ENCODE measurements around the gene KDM2B. TPM values are rescaled to one million over a fixed set of nuclear protein-coding genes. Genes with fewer than 3 reads are reported as not detected.

The KDM2B gene
- total RNA-seq, 2 donors from 2014 or later = 14.1 to 17.3 TPM

- ATAC-seq (peak; percentile 57), DNase-seq (peak; percentile 82 to 91)
- intact Hi-C loops (cut with DNase I, micrococcal nuclease) = no loop called here
These were observed 44.5 kb downstream of the KDM2B start for GRCh38 chr12:121536054-121536898.

- ATAC-seq (no peak), DNase-seq (peak in 1 of 2 donors; percentile 32)
- intact Hi-C loops (cut with DNase I, micrococcal nuclease) = no loop called here
These were observed 45.4 kb downstream of the KDM2B start for GRCh38 chr12:121535150-121536053.

- intact Hi-C loops (cut with DNase I, micrococcal nuclease) = no loop called here
- DNase-seq (no peak), ATAC-seq (no peak)
These were observed 46.2 kb downstream of the KDM2B start for GRCh38 chr12:121534495-121535148.

- no peak for ATAC-seq
- no peak for DNase-seq
- intact Hi-C loops (cut with DNase I, micrococcal nuclease) = no loop called here
These were observed 47.3 kb downstream of the KDM2B start for GRCh38 chr12:121533394-121534090.

- DNase-seq (no peak), ATAC-seq (no peak)
- intact Hi-C loops (cut with DNase I, micrococcal nuclease) = no loop called here
These were observed 48.1 kb downstream of the KDM2B start for GRCh38 chr12:121532503-121533393.

GRCh38 chr12:121531356-121531750 is 49.5 kb downstream of the KDM2B start:
- no peak for ATAC-seq
- intact Hi-C loops (cut with DNase I, micrococcal nuclease) = no loop called here
- DNase-seq = no peak

GRCh38 chr12:121530600-121531355 is 50.0 kb downstream of the KDM2B start:
- intact Hi-C loops (cut with DNase I, micrococcal nuclease) = no loop called here
- ATAC-seq (peak; percentile 40), DNase-seq (peak; percentile 62 to 76)

- ATAC-seq (no peak), DNase-seq (no peak)
- intact Hi-C loops (cut with DNase I, micrococcal nuclease) = no loop called here
These were observed 51.6 kb downstream of the KDM2B start for GRCh38 chr12:121529184-121529583.

GRCh38 chr12:121525411-121525810 is 55.4 kb downstream of the KDM2B start:
- ATAC-seq (no peak), DNase-seq (no peak)
- intact Hi-C loops (cut with DNase I, micrococcal nuclease) = no loop called here

GRCh38 chr12:121524196-121524916 is 56.5 kb downstream of the KDM2B start:
- no peak for ATAC-seq
- DNase-seq = no peak
- intact Hi-C loops (cut with DNase I, micrococcal nuclease) = no loop called here

- intact Hi-C loops (cut with DNase I, micrococcal nuclease) = no loop called here
- DNase-seq = no peak
- no peak for ATAC-seq
These were observed 57.1 kb downstream of the KDM2B start for GRCh38 chr12:121523741-121524140.

GRCh38 chr12:121522971-121523370 is 57.9 kb downstream of the KDM2B start:
- no peak for DNase-seq

GRCh38 chr12:121520586-121521086 is 60.2 kb downstream of the KDM2B start:
- ATAC-seq = no peak
- no peak for DNase-seq
- intact Hi-C loops (cut with DNase I, micrococcal nuclease) = no loop called here

More at GRCh38 chr12:121522971-121523370, 57.9 kb downstream of the KDM2B start:
- intact Hi-C loops (cut with DNase I, micrococcal nuclease) = no loop called here
- no peak for ATAC-seq

- ATAC-seq (no peak), DNase-seq (no peak)
- intact Hi-C loops (cut with DNase I, micrococcal nuclease) = no loop called here
These were observed 60.7 kb downstream of the KDM2B start for GRCh38 chr12:121520119-121520518.

- intact Hi-C loops (cut with DNase I, micrococcal nuclease) = no loop called here
- DNase-seq (no peak), ATAC-seq (no peak)
These were observed 61.6 kb downstream of the KDM2B start for GRCh38 chr12:121519227-121519626.

GRCh38 chr12:121518656-121519055 is 62.2 kb downstream of the KDM2B start:
- ATAC-seq = no peak

More at GRCh38 chr12:121518656-121519055, 62.2 kb downstream of the KDM2B start:
- intact Hi-C loops (cut with DNase I, micrococcal nuclease) = no loop called here
- no peak for DNase-seq
